Measurements from ENCODE around the gene FAM163B. TPM values are rescaled to one million over a fixed set of nuclear protein-coding genes. Genes with fewer than 3 reads are reported as not detected.

The FAM163B gene
- total RNA-seq, 1 donor: not detected

GRCh38 chr9:133543772-133544467 is 65.3 kb downstream of the FAM163B start:
- Histone ChIP-seq H3K4me3 (ENCODE audit: insufficient read depth, low read length) (no peak overlapping the region), H3K36me3 (ENCODE audit: insufficient read depth, low read length) (no peaks in the 10 kb centered on the region), H2AFZ (ENCODE audit: low read length) (no peak overlapping the region), H3K9me3 (ENCODE audit: low read depth, low read length) (no peaks in the 10 kb centered on the region), H3K79me2 (ENCODE audit: insufficient read depth, low read length) (no peaks in the 10 kb centered on the region), H3K4me2 (ENCODE audit: insufficient read depth, low read length) (no peak overlapping the region), H3K27ac (ENCODE audit: low read depth, low read length) (no peak overlapping the region), H3K4me1 (ENCODE audit: insufficient read depth, low read length) (no peaks in the 10 kb centered on the region), H4K20me1 (ENCODE audit: insufficient read depth, low read length) (no peaks in the 10 kb centered on the region), H3K27me3 (ENCODE audit: insufficient read depth, low read length) (no peaks in the 10 kb centered on the region)
- no peak for DNase-seq (ENCODE audit: insufficient read length, low spot score, missing footprints)
- TF ChIP-seq CTCF (IDR thresholded peaks at IDR 0.05; ENCODE audit: extremely low read depth, low read depth, low read length): no peak

GRCh38 chr9:133542002-133542401 is 67.2 kb downstream of the FAM163B start:
- no peaks in the 10 kb centered on the region for H3K4me1 ChIP-seq (ENCODE audit: insufficient read depth, low read length)
- DNase-seq (ENCODE audit: insufficient read length, low spot score, missing footprints): no peak
- no peak overlapping the region for H3K4me3 ChIP-seq (ENCODE audit: insufficient read depth, low read length)
- H4K20me1 ChIP-seq (ENCODE audit: insufficient read depth, low read length): no peaks in the 10 kb centered on the region
- H3K79me2 ChIP-seq (ENCODE audit: insufficient read depth, low read length): no peaks in the 10 kb centered on the region
- no peak overlapping the region for H2AFZ ChIP-seq (ENCODE audit: low read length)
- H3K27me3 ChIP-seq (ENCODE audit: insufficient read depth, low read length): no peaks in the 10 kb centered on the region
- no peaks in the 10 kb centered on the region for H3K36me3 ChIP-seq (ENCODE audit: insufficient read depth, low read length)
- H3K9me3 ChIP-seq (ENCODE audit: low read depth, low read length): no peaks in the 10 kb centered on the region
- H3K27ac ChIP-seq (ENCODE audit: low read depth, low read length): no peak overlapping the region
- no peak for TF ChIP-seq CTCF (IDR thresholded peaks at IDR 0.05; ENCODE audit: extremely low read depth, low read depth, low read length)
- no peak overlapping the region for H3K4me2 ChIP-seq (ENCODE audit: insufficient read depth, low read length)

- H4K20me1 ChIP-seq (ENCODE audit: insufficient read depth, low read length): no peaks in the 10 kb centered on the region
- no peaks in the 10 kb centered on the region for H3K79me2 ChIP-seq (ENCODE audit: insufficient read depth, low read length)
- H3K4me3 ChIP-seq (ENCODE audit: insufficient read depth, low read length): no peak overlapping the region
- no peak overlapping the region for H3K4me2 ChIP-seq (ENCODE audit: insufficient read depth, low read length)
- peaks cover under 1% of the 10 kb centered on the region for H3K27me3 ChIP-seq (ENCODE audit: insufficient read depth, low read length)
- H2AFZ ChIP-seq (ENCODE audit: low read length): no peak overlapping the region
- H3K36me3 ChIP-seq (ENCODE audit: insufficient read depth, low read length): no peaks in the 10 kb centered on the region
- no peak overlapping the region for H3K27ac ChIP-seq (ENCODE audit: low read depth, low read length)
- no peak for TF ChIP-seq CTCF (IDR thresholded peaks at IDR 0.05; ENCODE audit: extremely low read depth, low read depth, low read length)
- no peaks in the 10 kb centered on the region for H3K4me1 ChIP-seq (ENCODE audit: insufficient read depth, low read length)
- H3K9me3 ChIP-seq (ENCODE audit: low read depth, low read length): no peaks in the 10 kb centered on the region
- no peak for DNase-seq (ENCODE audit: insufficient read length, low spot score, missing footprints)
These were observed 68.5 kb downstream of the FAM163B start for GRCh38 chr9:133540698-133541025.

DNA sequence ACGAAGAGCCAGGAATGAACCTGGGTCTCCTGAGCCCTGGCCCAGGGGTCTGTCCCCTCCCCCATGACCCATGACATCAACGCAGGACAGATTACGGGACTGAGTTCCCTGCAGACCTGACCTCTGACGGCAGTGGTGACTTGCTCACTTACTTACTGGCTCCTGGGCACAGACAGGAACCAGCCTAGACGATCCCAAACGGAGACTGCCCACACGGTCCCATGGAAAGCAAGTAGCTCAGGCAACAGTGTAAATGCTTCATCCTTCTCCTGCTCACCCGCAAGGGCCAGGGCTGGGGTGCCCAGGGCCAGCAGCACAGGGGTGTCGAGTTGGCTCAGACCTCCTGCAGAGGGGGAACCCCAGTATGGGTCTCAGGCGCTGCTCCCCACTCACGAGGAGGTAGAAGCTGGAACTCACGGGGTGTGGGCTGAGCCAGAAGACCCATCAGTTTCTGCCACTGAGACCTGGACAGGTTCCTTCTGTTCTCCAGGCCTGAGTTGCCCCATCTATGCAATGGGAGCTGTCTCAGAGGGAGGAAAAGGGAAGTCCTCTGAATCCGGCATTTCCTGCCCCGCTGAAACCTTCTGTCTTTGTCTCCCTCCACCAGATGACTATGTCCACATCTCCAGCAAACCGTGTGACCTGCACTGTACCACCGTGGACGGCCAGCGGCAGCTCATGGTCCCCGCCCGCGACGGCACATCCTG is 69.0 kb downstream of the FAM163B start:
- no peak for DNase-seq (ENCODE audit: insufficient read length, low spot score, missing footprints)
- Histone ChIP-seq H4K20me1 (ENCODE audit: insufficient read depth, low read length) (no peaks in the 10 kb centered on the region), H3K36me3 (ENCODE audit: insufficient read depth, low read length) (no peaks in the 10 kb centered on the region), H3K4me3 (ENCODE audit: insufficient read depth, low read length) (no peak overlapping the region), H3K4me1 (ENCODE audit: insufficient read depth, low read length) (no peaks in the 10 kb centered on the region), H3K27me3 (ENCODE audit: insufficient read depth, low read length) (peaks cover 4% of the 10 kb centered on the region), H2AFZ (ENCODE audit: low read length) (no peak overlapping the region), H3K27ac (ENCODE audit: low read depth, low read length) (no peak overlapping the region), H3K9me3 (ENCODE audit: low read depth, low read length) (no peaks in the 10 kb centered on the region), H3K79me2 (ENCODE audit: insufficient read depth, low read length) (no peaks in the 10 kb centered on the region), H3K4me2 (ENCODE audit: insufficient read depth, low read length) (no peak overlapping the region)
- no peak for TF ChIP-seq CTCF (IDR thresholded peaks at IDR 0.05; ENCODE audit: extremely low read depth, low read depth, low read length)
